Spinal cord (tissue), 10 donors: ENCODE measurements around the gene PPP1CA. TPM values are rescaled to one million over a fixed set of nuclear protein-coding genes. Genes with fewer than 3 reads are reported as not detected.

Experiments used
- DNase-seq, 6 donors: peaks; one replicate each; pipeline versions ENCODE4 v3.0.0 to v3.0.0-alpha.2; 2013 to 2015; ENCODE audit warnings: low spot score in 6 of 6, low read depth in 4 of 6
- H3K27ac ChIP-seq: one replicate; pipeline ENCODE4 v1.5.1; 2013; ENCODE audit warnings: low read depth, low read length, control low read depth
- H3K27me3 ChIP-seq: one replicate; pipeline ENCODE4 v1.6.1; 2013; ENCODE audit warnings: low read length; ENCODE audit not compliant: control insufficient read depth, insufficient read depth
- H3K36me3 ChIP-seq: one replicate; pipeline ENCODE4 v1.6.1; 2013; ENCODE audit warnings: low read length; ENCODE audit not compliant: control insufficient read depth, insufficient read depth
- H3K4me1 ChIP-seq: one replicate; pipeline ENCODE4 v1.6.1; 2013; ENCODE audit warnings: low read length; ENCODE audit not compliant: control insufficient read depth, insufficient read depth
- H3K4me3 ChIP-seq: one replicate; pipeline ENCODE4 v1.5.1; 2013; ENCODE audit warnings: low read depth, low read length, control low read depth
- H3K9me3 ChIP-seq: one replicate; pipeline ENCODE4 v1.6.1; 2013; ENCODE audit warnings: low read length; ENCODE audit not compliant: control insufficient read depth, insufficient read depth
- WGBS: methylation state at CpG from one replicate; pipeline ENCODE4 v1.1.5; 2013; ENCODE audit warnings: missing lambda C conversion rate; ENCODE audit not compliant: insufficient coverage; 5-methylcytosine and 5-hydroxymethylcytosine counted together
- polyA plus RNA-seq, 2 donors: library from polyadenylated mRNA; unstranded; fragments of 120-200 nt; gene quantifications; one replicate each; pipeline ENCODE4 v1.2.1, GENCODE V29; 2013; ENCODE audit not compliant: insufficient read length in 2 of 2
- total RNA-seq, 2 donors: library from RNA; depleted of rRNA in 1 of 2; stranded (reverse); fragments of 120-200 nt in 1 of 2; fragments of >200 nt in 1 of 2; gene quantifications; one replicate each; pipeline versions ENCODE4 v1.2.3 to v1.2.4, GENCODE V29; 2013 to 2014
- donor health status: healthy.

The PPP1CA gene
- total and polyA plus RNA-seq, 4 donors: 81.2 to 130 (median 117) TPM

DNA sequence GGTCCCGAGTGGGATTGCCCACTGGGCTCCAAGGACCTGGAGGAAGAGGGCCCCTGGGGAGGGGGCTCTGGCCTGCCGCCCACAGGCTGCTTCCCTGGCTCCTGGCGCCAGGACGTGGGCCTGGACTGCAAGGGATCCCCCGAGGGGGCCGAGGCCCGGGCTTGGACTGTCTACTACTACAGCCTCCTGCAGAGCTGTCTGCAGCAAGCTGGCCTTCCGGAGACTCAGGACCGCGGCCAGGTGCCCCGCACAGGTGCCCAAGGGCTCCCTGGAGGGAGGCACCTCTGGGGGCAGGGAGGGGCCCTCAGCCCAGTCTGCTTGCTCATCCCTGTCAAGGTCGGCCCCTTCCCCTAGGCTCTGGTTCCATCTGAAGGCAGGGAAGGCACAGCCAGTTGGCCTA is 15.8 kb upstream of the PPP1CA start:
- Histone ChIP-seq H3K4me3 (no peak overlapping the region), H3K27me3 (peaks cover 13% of the 10 kb centered on the region), H3K4me1 (peaks cover 64% of the 10 kb centered on the region), H3K27ac (no peak overlapping the region), H3K36me3 (peaks cover 14% of the 10 kb centered on the region), H3K9me3 (no peaks in the 10 kb centered on the region)
- no peak for DNase-seq
- WGBS: 63% methylated on average over 12 of the region's 12 CpGs

DNA sequence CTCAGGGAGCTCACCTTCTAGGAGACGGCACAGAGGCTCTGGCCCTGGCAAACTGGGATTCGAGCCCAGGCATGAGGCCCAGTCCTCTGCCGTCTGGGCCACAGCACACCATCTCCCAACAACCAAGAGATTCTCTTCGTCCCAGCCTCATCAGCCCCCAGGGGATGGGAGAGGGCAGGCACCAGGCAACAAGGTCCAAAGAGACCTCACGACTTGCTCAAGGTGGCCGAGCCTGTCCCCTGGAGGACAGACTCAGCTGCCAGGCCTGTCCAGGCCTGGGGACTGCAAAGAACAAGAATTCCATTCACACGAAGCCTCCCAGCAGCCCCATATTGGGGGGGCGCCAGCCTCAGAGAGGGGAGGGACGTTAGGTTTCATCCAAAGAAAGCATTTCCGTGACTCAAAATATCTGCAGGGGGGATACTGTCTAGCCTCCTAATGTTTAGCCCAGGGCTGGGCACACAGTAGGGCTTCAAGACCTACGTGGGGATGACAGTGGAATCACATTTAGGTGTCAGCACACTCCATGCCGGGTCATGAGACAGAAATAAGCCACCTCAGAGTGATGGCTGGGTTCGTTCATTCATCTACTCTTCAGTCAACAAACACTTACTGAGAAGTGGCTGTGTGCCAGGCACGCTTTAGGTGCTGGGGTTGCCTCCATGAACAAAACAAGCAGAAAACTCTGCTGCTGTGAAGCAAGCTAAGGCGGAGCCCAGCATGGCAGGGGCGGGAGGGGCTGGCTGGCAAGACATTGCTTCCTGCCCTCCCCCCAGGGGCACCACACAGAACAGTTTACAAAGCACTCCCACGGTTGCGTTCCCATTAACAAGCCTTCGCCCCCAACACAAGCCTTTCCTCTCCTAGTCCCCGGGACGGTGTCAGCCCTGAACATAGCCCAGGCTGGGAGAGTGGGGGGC is 15.0 kb upstream of the PPP1CA start:
- no peak overlapping the region for H3K27ac ChIP-seq
- H3K36me3 ChIP-seq: peaks cover 14% of the 10 kb centered on the region
- WGBS: 38% methylated on average over 17 of the region's 21 CpGs
- peaks cover 64% of the 10 kb centered on the region for H3K4me1 ChIP-seq
- DNase-seq: peak in 2 of 6 donors; percentile 45 to 62
- peaks cover 17% of the 10 kb centered on the region for H3K27me3 ChIP-seq
- no peaks in the 10 kb centered on the region for H3K9me3 ChIP-seq
- peak overlapping the region; percentile 9 for H3K4me3 ChIP-seq

DNA sequence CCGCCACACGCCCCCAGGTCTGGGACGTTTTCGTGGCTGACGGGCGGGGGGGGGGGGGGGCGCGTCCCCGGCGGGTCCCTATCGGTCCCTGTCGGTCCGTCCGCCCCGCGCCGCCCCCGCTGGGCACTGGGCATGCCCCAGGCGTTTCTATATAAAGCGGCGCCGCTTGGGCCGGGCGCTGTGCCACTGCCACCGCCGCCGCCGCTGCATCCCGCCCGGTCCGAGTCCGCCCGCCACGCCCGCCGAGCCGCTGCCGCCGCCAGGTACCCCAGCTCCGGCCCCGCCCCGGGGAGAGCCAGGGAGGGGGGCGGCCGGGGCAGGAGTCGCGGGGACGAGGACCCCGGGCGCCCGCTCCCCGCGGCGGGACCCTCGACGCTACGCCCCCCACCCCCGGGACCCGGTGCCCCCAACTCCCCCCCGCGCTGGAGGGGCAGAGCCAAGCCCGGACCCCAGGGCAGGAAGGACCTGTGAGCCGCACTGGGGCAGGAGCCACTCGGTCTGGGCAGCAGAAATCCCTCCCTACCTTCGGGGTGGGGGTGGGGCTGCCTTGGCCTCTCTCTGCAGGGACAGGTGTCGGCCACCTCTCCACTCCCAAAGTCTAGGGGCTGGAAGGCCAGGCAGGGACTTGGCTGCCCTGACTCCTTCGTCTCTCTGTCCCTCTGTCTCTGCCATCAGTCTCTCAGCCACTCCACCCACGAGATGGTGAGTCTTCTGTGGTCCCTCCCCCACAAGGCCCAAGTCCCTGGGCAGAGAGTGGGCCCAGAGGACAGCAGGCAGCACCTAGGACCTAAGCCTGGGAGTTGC is 14.0 kb upstream of the PPP1CA start, which contains the start of gene CARNS1:
Gene CARNS1, plus strand, starts transcription at position 178 of the 804 bp plus-strand sequence. Its CDS starts 522 bp downstream, at position 700.
- peaks cover 17% of the 10 kb centered on the region for H3K27me3 ChIP-seq
- peaks cover 64% of the 10 kb centered on the region for H3K4me1 ChIP-seq
- H3K9me3 ChIP-seq: no peaks in the 10 kb centered on the region
- no peak for DNase-seq
- no peak within 1 kb of the TSS for H3K27ac ChIP-seq
- peak within 1 kb of the TSS; percentile 9 for H3K4me3 ChIP-seq
- 6% methylated on average over 54 of the region's 67 CpGs for WGBS
- peaks cover 14% of the 10 kb centered on the region for H3K36me3 ChIP-seq

DNA sequence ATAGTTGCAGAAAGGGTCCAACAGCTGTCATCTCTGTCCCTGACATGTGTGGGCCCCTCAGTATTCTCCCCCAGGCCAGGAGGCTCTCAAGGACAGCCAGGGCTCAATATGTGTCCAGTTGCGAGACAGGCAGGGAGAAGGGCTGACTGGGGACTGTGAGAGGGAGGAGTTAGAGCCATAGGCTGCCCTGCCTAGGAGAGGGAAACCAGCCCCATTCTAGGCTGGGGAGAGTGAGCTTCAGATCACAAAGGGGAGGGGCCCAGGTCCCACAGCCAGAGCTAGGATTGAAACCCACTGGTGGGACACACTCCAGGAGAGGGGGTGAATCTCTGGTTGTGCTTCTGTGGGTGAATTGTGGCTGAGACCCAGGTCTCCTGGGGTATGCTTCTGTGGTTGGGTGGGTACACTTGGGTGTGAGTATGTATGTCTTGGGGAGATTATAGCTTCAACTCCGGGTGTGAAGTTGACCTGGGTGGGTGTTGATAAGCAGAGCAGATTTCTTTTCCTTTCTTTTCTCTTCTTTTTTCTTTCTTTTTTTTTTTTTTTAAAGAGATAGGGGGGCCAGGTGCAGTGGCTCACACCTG is 11.7 kb upstream of the PPP1CA start:
- DNase-seq: no peak
- no peak overlapping the region for H3K27ac ChIP-seq
- no peak overlapping the region for H3K4me3 ChIP-seq
- peaks cover 63% of the 10 kb centered on the region for H3K4me1 ChIP-seq
- H3K9me3 ChIP-seq: no peaks in the 10 kb centered on the region
- WGBS: 100% methylated on average over 1 of the region's 2 CpGs
- H3K27me3 ChIP-seq: peaks cover 17% of the 10 kb centered on the region
- H3K36me3 ChIP-seq: peaks cover 6% of the 10 kb centered on the region

DNA sequence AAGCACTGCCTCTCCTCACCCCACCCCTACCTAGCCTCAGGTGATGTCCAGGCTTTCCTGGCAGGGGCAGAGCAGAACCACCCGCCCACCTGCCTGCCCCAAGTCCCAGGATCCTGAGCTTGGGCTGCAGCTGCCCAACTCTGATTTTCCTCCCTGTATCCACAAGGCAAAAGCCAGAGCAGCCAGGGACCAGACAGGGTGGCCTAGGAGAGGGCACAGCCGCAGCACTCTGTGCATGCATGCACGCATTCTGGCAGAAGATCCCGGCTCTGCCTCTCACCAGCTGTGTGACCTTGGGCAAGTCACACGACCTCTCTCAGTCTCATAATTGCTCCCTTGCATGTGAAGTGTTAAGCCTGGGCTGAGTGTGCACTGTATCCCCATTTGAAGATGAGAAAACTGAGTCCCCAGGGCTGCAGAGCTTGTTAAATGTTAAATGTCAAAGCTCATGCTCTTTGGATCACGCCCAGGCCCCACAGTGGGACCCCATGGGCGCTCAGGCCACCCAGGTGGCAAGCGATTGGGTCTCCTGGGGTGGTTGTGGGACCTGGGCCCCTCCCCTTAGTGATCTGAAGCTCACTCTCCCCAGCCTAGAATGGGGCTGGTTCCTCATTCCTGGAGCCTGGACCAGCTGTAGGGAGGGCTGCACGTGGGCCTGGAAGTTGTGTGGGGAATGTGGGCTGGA is 11.0 kb upstream of the PPP1CA start:
- no peak for DNase-seq
- no peak overlapping the region for H3K4me3 ChIP-seq
- 75% methylated on average over 8 of the region's 9 CpGs for WGBS
- H3K27ac ChIP-seq: no peak overlapping the region
- peaks cover 5% of the 10 kb centered on the region for H3K36me3 ChIP-seq
- peaks cover 17% of the 10 kb centered on the region for H3K27me3 ChIP-seq
- H3K9me3 ChIP-seq: no peaks in the 10 kb centered on the region
- H3K4me1 ChIP-seq: peaks cover 60% of the 10 kb centered on the region

DNA sequence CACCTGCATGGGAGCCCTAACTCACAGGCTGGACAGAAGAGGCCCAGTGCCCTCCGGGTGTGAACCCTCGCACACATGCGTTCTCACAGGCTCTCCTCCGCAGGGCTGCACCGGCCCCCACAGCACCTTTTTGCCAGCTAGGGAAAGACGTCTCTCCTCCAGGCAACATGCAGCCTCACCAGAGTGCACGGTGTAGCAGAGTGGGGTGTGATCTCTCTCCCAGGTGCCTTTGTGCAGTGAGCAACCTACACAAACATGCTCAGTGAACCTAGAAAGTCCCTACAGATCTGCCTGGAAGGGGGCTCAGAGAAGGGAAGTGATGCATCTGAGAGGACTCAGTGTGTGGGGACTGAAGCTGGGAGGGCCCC is 10.1 kb upstream of the PPP1CA start:
- Histone ChIP-seq H3K36me3 (no peaks in the 10 kb centered on the region), H3K27me3 (peaks cover 17% of the 10 kb centered on the region), H3K4me1 (peaks cover 54% of the 10 kb centered on the region), H3K27ac (no peak overlapping the region), H3K4me3 (no peak overlapping the region), H3K9me3 (no peaks in the 10 kb centered on the region)
- 85% methylated on average over 6 of the region's 7 CpGs for whole genome bisulfite sequencing
- no peak for DNase-seq

DNA sequence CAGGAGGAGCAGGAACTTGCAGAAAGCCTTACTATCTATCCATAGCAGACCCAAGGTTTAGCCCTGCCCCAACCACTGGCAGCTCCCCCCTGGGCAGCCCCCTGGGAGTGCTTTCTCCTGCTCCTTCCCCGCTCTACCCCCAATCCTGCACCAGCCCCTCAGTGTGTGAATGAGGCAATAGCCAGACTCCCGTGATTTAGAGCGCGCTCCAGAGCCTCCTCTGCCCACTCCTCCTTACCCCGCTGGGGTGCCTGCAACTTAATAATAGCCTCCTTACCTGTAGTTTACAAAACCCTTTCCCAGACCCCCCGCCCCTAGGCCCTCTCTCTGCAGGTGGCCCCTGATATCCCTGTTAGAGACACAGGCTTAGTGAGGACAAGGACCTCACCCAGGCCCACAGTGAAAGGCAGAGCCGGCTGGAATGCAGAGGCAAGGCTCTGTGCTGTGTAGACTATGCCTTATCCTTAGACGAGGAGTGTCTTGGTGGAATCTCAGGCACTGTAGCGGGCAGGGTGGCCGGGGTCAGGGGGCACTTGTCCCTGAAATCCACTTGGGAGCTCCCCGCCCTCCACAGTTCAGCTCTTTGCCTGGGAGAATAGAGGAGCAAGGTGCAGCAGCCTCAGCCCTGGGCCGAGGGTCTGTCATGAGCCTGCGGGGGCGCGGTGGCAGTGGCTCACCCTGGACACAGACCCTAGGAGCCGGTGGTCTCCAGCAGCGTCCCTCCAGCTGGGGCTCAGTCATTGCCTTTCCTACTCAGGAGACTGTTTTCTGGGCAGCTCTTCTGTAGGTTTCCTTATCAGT is 9.5 kb upstream of the PPP1CA start:
- WGBS: 81% methylated on average over 17 of the region's 17 CpGs
- Histone ChIP-seq H3K27me3 (peaks cover 17% of the 10 kb centered on the region), H3K4me1 (peaks cover 48% of the 10 kb centered on the region), H3K9me3 (no peaks in the 10 kb centered on the region), H3K36me3 (no peaks in the 10 kb centered on the region), H3K27ac (peak overlapping the region; percentile 33), H3K4me3 (no peak overlapping the region)
- no peak for DNase-seq

DNA sequence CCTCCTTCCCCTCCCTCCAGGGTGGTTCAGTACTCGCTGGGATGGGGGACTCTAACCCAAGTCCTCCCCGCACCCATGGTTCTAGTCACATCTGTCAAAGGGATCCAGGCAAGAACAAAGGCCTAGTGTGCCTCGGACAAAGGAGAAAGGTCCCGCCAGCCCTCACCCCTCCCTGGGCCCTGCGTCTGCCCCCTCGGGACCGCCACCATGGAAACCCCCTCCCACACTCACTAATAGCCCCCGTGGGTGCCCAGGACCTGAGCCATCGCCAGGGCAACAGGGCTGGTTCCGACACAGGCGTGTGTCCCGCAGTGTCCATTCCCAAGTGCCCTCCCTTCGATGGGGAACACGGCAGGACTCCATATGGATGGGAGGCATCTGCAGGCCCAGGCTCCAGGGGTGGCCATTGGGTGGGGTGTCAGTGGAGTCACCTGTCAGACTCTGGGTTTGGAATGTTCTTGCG is 8.7 kb upstream of the PPP1CA start:
- DNase-seq: peak in 2 of 6 donors; percentile 18 to 51
- no peaks in the 10 kb centered on the region for H3K9me3 ChIP-seq
- peak overlapping the region; percentile 33 for H3K27ac ChIP-seq
- H3K27me3 ChIP-seq: peaks cover 17% of the 10 kb centered on the region
- H3K4me1 ChIP-seq: peaks cover 43% of the 10 kb centered on the region
- WGBS: 27% methylated on average over 12 of the region's 15 CpGs
- H3K4me3 ChIP-seq: no peak overlapping the region
- no peaks in the 10 kb centered on the region for H3K36me3 ChIP-seq
